ENCODE results near the gene C4orf36. TPM values are rescaled to one million over a fixed set of nuclear protein-coding genes. Genes with fewer than 3 reads are reported as not detected.
"Not testable (repeated sequence)": the region's sequence is repeated elsewhere in the genome, so short reads cannot be mapped to it uniquely, and the experiment has no call there.

The C4orf36 gene
- total RNA-seq, 1 donor from 2014 or later = not detected

GRCh38 chr4:86876894-86877685 lies 15.1 kb downstream of the C4orf36 start:
- Histone ChIP-seq H3K36me3 (ENCODE audit: insufficient read depth, low read length) (no peaks in the 10 kb centered on the region), H3K9me3 (ENCODE audit: insufficient read depth, low read depth, low read length) (peaks cover 9% of the 10 kb centered on the region), H2AFZ (ENCODE audit: low read depth, low read length) (no peak overlapping the region), H3K4me2 (ENCODE audit: low read length) (no peak overlapping the region), H3K79me2 (ENCODE audit: insufficient read depth, low read length) (no peaks in the 10 kb centered on the region), H3K9ac (ENCODE audit: low read length) (no peak overlapping the region), H3K27me3 (ENCODE audit: insufficient read depth, low read length) (no peaks in the 10 kb centered on the region), H4K20me1 (ENCODE audit: insufficient read depth, low read length) (no peaks in the 10 kb centered on the region), H3K4me1 (ENCODE audit: insufficient read depth, low read length) (no peaks in the 10 kb centered on the region), H3K4me3 (ENCODE audit: insufficient read depth, low read depth, low read length) (no peak overlapping the region), H3K27ac (ENCODE audit: low read depth, low read length) (no peak overlapping the region)
- Mint-ChIP-seq H3K4me3 (ENCODE audit: unreplicated experiment) (no peak overlapping the region), H3K27ac (ENCODE audit: unreplicated experiment) (no peak overlapping the region), H3K4me1 (ENCODE audit: low read depth, unreplicated experiment) (no peaks in the 10 kb centered on the region), H3K36me3 (ENCODE audit: low read depth, unreplicated experiment) (peaks cover 2% of the 10 kb centered on the region), H3K27me3 (ENCODE audit: low read depth, unreplicated experiment) (no peaks in the 10 kb centered on the region), H3K9me3 (ENCODE audit: unreplicated experiment) (peaks cover 13% of the 10 kb centered on the region)
- FAIRE-seq (no peak), DNase-seq (ENCODE audit: low read depth) (no peak)
- TF ChIP-seq CTCF (IDR thresholded peaks at IDR 0.05; ENCODE audit: insufficient read depth, low read depth, low read length) = no peak
- no peak for TF ChIP-seq EZH2 (IDR thresholded peaks at IDR 0.05; ENCODE audit: insufficient read depth, low read length)

- H3K36me3 Mint-ChIP-seq (ENCODE audit: low read depth, unreplicated experiment) = not testable (repeated sequence)
These were observed 16.8 kb downstream of the C4orf36 start for GRCh38 chr4:86875436-86875835.

GRCh38 chr4:86872135-86872534 lies 20.1 kb downstream of the C4orf36 start:
- no peaks in the 10 kb centered on the region for H4K20me1 ChIP-seq (ENCODE audit: insufficient read depth, low read length)
- H3K4me1 ChIP-seq (ENCODE audit: insufficient read depth, low read length) = no peaks in the 10 kb centered on the region
- DNase-seq (ENCODE audit: low read depth) (no peak), FAIRE-seq (no peak)
- H3K4me3 ChIP-seq (ENCODE audit: insufficient read depth, low read depth, low read length) = no peak overlapping the region
- H3K79me2 ChIP-seq (ENCODE audit: insufficient read depth, low read length) = no peaks in the 10 kb centered on the region
- H3K36me3 ChIP-seq (ENCODE audit: insufficient read depth, low read length) = no peaks in the 10 kb centered on the region
- Mint-ChIP-seq H3K36me3 (ENCODE audit: low read depth, unreplicated experiment) (no peaks in the 10 kb centered on the region), H3K9me3 (ENCODE audit: unreplicated experiment) (peaks cover 2% of the 10 kb centered on the region), H3K4me1 (ENCODE audit: low read depth, unreplicated experiment) (no peaks in the 10 kb centered on the region), H3K27ac (ENCODE audit: unreplicated experiment) (no peak overlapping the region), H3K4me3 (ENCODE audit: unreplicated experiment) (no peak overlapping the region), H3K27me3 (ENCODE audit: low read depth, unreplicated experiment) (no peaks in the 10 kb centered on the region)
- H3K27me3 ChIP-seq (ENCODE audit: insufficient read depth, low read length) = no peaks in the 10 kb centered on the region
- H3K9me3 ChIP-seq (ENCODE audit: insufficient read depth, low read depth, low read length) = no peaks in the 10 kb centered on the region
- no peak overlapping the region for H3K9ac ChIP-seq (ENCODE audit: low read length)
- TF ChIP-seq CTCF (IDR thresholded peaks at IDR 0.05; ENCODE audit: insufficient read depth, low read depth, low read length) = no peak
- no peak for TF ChIP-seq EZH2 (IDR thresholded peaks at IDR 0.05; ENCODE audit: insufficient read depth, low read length)
- H3K27ac ChIP-seq (ENCODE audit: low read depth, low read length) = no peak overlapping the region
- H3K4me2 ChIP-seq (ENCODE audit: low read length) = no peak overlapping the region
- no peak overlapping the region for H2AFZ ChIP-seq (ENCODE audit: low read depth, low read length)

More at GRCh38 chr4:86875436-86875835, 16.8 kb downstream of the C4orf36 start:
- not testable (repeated sequence) for FAIRE-seq; H3K4me1 Mint-ChIP-seq (ENCODE audit: low read depth, unreplicated experiment); H3K27me3 ChIP-seq (ENCODE audit: insufficient read depth, low read length); H3K9ac ChIP-seq (ENCODE audit: low read length); H3K27ac Mint-ChIP-seq (ENCODE audit: unreplicated experiment); H3K27me3 Mint-ChIP-seq (ENCODE audit: low read depth, unreplicated experiment); H2AFZ ChIP-seq (ENCODE audit: low read depth, low read length); H3K4me3 Mint-ChIP-seq (ENCODE audit: unreplicated experiment); H3K4me2 ChIP-seq (ENCODE audit: low read length); H4K20me1 ChIP-seq (ENCODE audit: insufficient read depth, low read length); H3K36me3 ChIP-seq (ENCODE audit: insufficient read depth, low read length); H3K9me3 ChIP-seq (ENCODE audit: insufficient read depth, low read depth, low read length); H3K79me2 ChIP-seq (ENCODE audit: insufficient read depth, low read length); H3K4me3 ChIP-seq (ENCODE audit: insufficient read depth, low read depth, low read length); DNase-seq (ENCODE audit: low read depth); H3K27ac ChIP-seq (ENCODE audit: low read depth, low read length); H3K4me1 ChIP-seq (ENCODE audit: insufficient read depth, low read length)
- H3K9me3 Mint-ChIP-seq (ENCODE audit: unreplicated experiment) = peaks cover 13% of the 10 kb centered on the region

Data from astrocyte (in vitro differentiated cells and primary cell).